Body of pancreas (tissue), 4 donors: ENCODE data around the gene ASB2. TPM values are rescaled to one million over a fixed set of nuclear protein-coding genes. Genes with fewer than 3 reads are reported as not detected.

Experiments used
- ATAC-seq: fragments of 150-250 bp; one replicate; pipeline ENCODE4 v1.9.1; 2016
- DNase-seq, 4 donors: peaks; one replicate each; pipeline ENCODE4 v3.0.0-alpha.2; 2019
- H3K27ac ChIP-seq, 4 donors: fragments of 200-600 bp; sonication (generic); 1 replicate in 3 of 4; 2 replicates in 1 of 4; pipeline versions ENCODE4 v1.5.1 to v1.6.1; 2016 to 2019; ENCODE audit warnings: mild to moderate bottlenecking in 1 of 4, mixed read lengths in 1 of 4, moderate library complexity in 1 of 4
- H3K27me3 ChIP-seq, 2 donors: fragments of 200-600 bp; sonication (generic); one replicate each; pipeline ENCODE4 v1.6.0; 2016; ENCODE audit warnings: mild to moderate bottlenecking in 1 of 2
- H3K36me3 ChIP-seq, 2 donors: fragments of 200-600 bp; sonication (generic); replicated peaks in 1 of 2; 2 replicates each; pipeline ENCODE4 v1.5.1; 2016; ENCODE audit warnings: low read depth in 2 of 2; ENCODE audit not compliant: insufficient read depth in 1 of 2
- H3K4me1 ChIP-seq: fragments of 200-600 bp; sonication (generic); one replicate; pipeline ENCODE4 v1.6.0; 2016
- H3K4me3 ChIP-seq, 2 donors: fragments of 200-600 bp; sonication (generic); 1 replicate in 1 of 2; 2 replicates in 1 of 2; pipeline ENCODE4 v1.5.1; 2016 to 2019
- H3K9me3 ChIP-seq, 3 donors: fragments of 200-600 bp; sonication (generic); 1 replicate in 2 of 3; 2 replicates in 1 of 3; pipeline ENCODE4 v1.5.1; 2016
- CTCF ChIP-seq, 7 experiments: fragments of 450-650 bp in 4 of 7; fragments of 200-600 bp in 3 of 7; sonication (generic) in 3 of 7; IDR thresholded peaks; one replicate each; pipeline ENCODE4 v1.5.1; 2016 to 2019; ENCODE audit warnings: antibody characterized with exemption in 7 of 7
- POLR2A ChIP-seq, 3 donors: fragments of 450-650 bp; IDR thresholded peaks; one replicate each; pipeline ENCODE4 v1.6.1; 2016; ENCODE audit warnings: antibody characterized with exemption in 3 of 3, mild to moderate bottlenecking in 2 of 3
- WGBS, 2 donors: methylation state at CpG; one replicate each; pipeline ENCODE4 v1.1.5; 2017; 5-methylcytosine and 5-hydroxymethylcytosine counted together
- intact Hi-C: fragments of 100-400 bp; cut with DNase I; formaldehyde crosslinking; loops from one replicate; pipeline ENCODE4 v1.15.1; 2023
- total RNA-seq, 2 donors: library from RNA; depleted of rRNA; stranded (reverse); fragments of >200 nt; gene quantifications; one replicate each; pipeline ENCODE4 v1.1.0, GENCODE V29; 2016

The ASB2 gene
- total RNA-seq, 2 donors from 2014 or later = 0.33 to 7.0 TPM

- WGBS, 2 donors = 47 to 59% methylated on average over 15 of the region's 15 CpGs
- intact Hi-C loops = no loop called here
- no peak for DNase-seq
Measured at GRCh38 chr14:93903342-93904184, 72.8 kb downstream of the ASB2 start.

DNA sequence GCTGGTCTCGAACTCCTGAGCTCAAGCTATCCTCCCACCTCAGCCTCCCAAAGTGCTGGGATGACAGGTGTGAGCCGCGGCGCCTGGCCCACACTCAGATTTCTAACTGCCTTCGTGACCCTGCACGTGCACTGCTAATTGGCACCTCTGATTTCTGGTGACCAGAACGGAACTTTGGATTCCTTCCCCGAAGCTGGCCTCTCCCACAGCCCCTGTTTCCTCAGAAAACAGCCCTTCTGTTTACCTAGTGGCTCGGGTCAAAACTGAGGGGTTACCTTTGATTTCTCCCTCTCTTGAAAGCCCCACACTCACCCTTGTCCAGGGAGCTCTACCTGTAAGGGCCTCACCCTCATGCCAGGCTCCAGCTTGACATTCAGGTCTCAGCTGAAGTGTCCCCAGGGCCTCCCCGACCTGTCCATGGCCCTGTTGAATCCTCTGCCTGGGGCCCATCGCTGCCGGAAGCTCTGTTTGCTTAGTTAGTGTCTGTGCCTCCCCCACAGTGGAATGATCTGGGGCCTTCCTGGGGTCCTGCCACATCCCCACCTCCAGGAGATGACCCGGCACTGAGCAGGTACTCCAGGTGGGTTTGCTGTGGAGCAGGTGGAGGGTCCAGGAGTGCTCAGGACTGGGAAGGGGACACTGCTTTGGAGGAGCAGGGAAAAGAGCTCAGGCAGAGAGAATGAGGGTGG lies 73.6 kb downstream of the ASB2 start:
- DNase-seq = no peak

More at GRCh38 chr14:93903342-93904184, 72.8 kb downstream of the ASB2 start:
- Histone ChIP-seq H3K36me3 (no peaks in the 10 kb centered on the region), H3K9me3 (no peaks in the 10 kb centered on the region), H3K4me3 (no peak overlapping the region), H3K27ac (no peak overlapping the region), H3K27me3 (no peaks in the 10 kb centered on the region), H3K4me1 (peaks cover 17% of the 10 kb centered on the region)
- ATAC-seq = no peak
- no peak for TF ChIP-seq POLR2A (IDR thresholded peaks at IDR 0.05)
- TF ChIP-seq CTCF (IDR thresholded peaks at IDR 0.05) = peak in 1 of 7 experiments; percentile 11

GRCh38 chr14:93901813-93902212 lies 74.6 kb downstream of the ASB2 start:
- H3K27ac ChIP-seq = no peak overlapping the region
- H3K36me3 ChIP-seq = no peaks in the 10 kb centered on the region
- ATAC-seq = peak; percentile 61
- TF ChIP-seq CTCF (IDR thresholded peaks at IDR 0.05) (no peak), POLR2A (IDR thresholded peaks at IDR 0.05) (no peak)
- 8 to 11% methylated on average over 6 of the region's 6 CpGs for WGBS, 2 donors
- peak in 1 of 4 donors; percentile 16 for DNase-seq
- peaks cover 17% of the 10 kb centered on the region for H3K4me1 ChIP-seq
- no peaks in the 10 kb centered on the region for H3K27me3 ChIP-seq
- intact Hi-C loops = no loop called here
- no peaks in the 10 kb centered on the region for H3K9me3 ChIP-seq
- H3K4me3 ChIP-seq = no peak overlapping the region

More for the DNA sequence above, 73.6 kb downstream of the ASB2 start:
- H3K9me3 ChIP-seq = no peaks in the 10 kb centered on the region
- no peaks in the 10 kb centered on the region for H3K36me3 ChIP-seq
- H3K27ac ChIP-seq = no peak overlapping the region
- peaks cover 17% of the 10 kb centered on the region for H3K4me1 ChIP-seq
- no peak for ATAC-seq
- TF ChIP-seq CTCF (IDR thresholded peaks at IDR 0.05) (no peak), POLR2A (IDR thresholded peaks at IDR 0.05) (no peak)
- WGBS, 2 donors = 80 to 91% methylated on average over 11 to 13 of the region's 13 CpGs
- H3K4me3 ChIP-seq = no peak overlapping the region
- no peaks in the 10 kb centered on the region for H3K27me3 ChIP-seq
- intact Hi-C loops = no loop called here

DNA sequence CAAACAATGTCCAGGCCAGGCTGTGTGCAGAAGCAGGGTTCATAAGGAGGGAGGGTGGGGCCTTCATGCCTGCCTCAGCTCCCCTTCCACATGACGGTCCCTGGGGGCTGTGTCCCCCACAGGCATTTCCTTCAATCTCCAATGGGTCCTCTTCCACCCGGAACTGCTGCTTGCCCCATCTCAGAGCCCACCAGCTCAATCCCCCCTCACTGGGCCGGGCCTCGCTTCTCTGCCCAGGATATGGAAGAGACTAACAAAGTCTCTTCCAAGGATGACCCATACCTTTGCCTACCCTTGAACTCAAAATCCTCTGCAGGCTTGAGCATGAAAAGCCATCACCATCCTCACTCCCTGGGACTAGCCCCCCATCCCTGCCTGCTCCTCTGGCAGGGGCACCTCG lies 77.6 kb downstream of the ASB2 start:
- H3K9me3 ChIP-seq = no peaks in the 10 kb centered on the region
- WGBS, 2 donors = 85 to 90% methylated on average over 5 of the region's 5 CpGs
- DNase-seq (no peak), ATAC-seq (no peak)
- no peak for TF ChIP-seq POLR2A (IDR thresholded peaks at IDR 0.05)
- H3K36me3 ChIP-seq = no peaks in the 10 kb centered on the region
- no peaks in the 10 kb centered on the region for H3K27me3 ChIP-seq
- no peak overlapping the region for H3K27ac ChIP-seq
- peaks cover 13% of the 10 kb centered on the region for H3K4me1 ChIP-seq
- intact Hi-C loops = loop anchor here (10.0 kb wide), 1 partner anchor 244 kb away; no protein-coding TSS in a partner anchor
- H3K4me3 ChIP-seq = no peak overlapping the region

GRCh38 chr14:93898081-93898611 lies 78.2 kb downstream of the ASB2 start:
- no peak overlapping the region for H3K27ac ChIP-seq
- intact Hi-C loops = loop anchor here (10.0 kb wide), 1 partner anchor 243 kb away; no protein-coding TSS in a partner anchor
- TF ChIP-seq POLR2A (IDR thresholded peaks at IDR 0.05) (no peak), CTCF (IDR thresholded peaks at IDR 0.05) (no peak)
- no peak for DNase-seq
- no peak overlapping the region for H3K4me3 ChIP-seq
- H3K27me3 ChIP-seq = no peaks in the 10 kb centered on the region
- ATAC-seq = no peak
- no peaks in the 10 kb centered on the region for H3K9me3 ChIP-seq
- peaks cover 13% of the 10 kb centered on the region for H3K4me1 ChIP-seq
- WGBS, 2 donors = 80 to 85% methylated on average over 2 to 15 of the region's 15 CpGs
- H3K36me3 ChIP-seq = no peaks in the 10 kb centered on the region
